OCI-M2 (cell line): ENCODE measurements around the gene HEPACAM.

ENCODE experiments used
- DNase-seq: peaks from one replicate; lab custom pipeline; 2025; ENCODE audit not compliant: unreplicated experiment; lab: John Stamatoyannopoulos, UW

HEPACAM gene

DNA sequence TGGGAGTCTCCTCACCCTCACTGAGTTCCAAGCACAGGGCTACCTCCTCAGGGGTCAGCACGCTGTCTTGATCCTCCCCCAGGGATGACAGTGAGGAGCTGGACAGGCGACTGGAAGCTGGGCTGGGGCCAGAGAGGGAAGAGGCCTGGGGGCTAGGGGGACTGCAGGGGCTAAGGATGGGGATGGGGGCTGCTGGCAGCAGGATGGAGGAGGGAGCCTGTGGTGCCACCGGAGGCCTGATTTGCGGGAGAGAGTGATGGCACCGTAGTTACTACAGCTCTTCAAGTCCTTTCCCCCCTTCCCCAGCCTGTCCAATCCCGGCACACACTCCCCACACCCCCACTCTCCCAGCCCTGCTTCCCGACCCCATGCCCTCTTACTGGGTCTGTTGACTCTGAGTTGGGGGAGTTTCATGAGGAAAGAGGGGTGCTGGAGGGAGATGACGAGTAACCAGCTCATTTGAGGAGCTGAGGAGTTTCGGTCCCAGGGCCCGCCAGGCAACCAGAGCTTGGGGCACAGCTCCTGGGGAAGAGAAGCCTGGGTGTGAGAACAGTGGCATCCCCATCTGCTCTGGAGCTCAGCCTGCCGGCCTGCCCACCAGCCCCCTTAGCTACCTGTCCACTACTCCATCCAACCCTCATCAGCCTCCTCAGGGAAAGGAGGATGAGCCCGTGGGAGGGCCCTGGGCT lies 48.7 kb downstream of the HEPACAM start:
- DNase-seq = no peak

DNA sequence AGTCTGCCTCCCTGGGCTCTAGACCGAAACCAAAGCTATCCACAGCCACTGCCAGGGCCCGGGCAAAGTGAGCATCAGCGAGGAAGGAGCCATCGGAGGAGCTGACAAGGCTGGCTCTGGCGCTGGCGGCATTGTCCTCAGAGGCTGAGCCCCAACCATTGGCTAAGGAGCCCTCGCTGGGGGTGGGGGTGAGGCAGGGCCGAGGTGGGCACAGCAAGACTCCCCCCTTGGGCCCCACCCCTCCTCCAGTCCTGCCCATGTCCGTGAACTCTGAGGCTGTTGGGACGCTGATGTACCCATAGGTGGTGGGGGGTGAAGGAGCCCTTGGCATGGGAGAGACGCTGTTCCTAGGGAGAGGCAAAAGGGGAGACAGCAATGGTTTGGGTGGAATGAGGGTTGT lies 49.4 kb downstream of the HEPACAM start:
- DNase-seq = no peak

DNA sequence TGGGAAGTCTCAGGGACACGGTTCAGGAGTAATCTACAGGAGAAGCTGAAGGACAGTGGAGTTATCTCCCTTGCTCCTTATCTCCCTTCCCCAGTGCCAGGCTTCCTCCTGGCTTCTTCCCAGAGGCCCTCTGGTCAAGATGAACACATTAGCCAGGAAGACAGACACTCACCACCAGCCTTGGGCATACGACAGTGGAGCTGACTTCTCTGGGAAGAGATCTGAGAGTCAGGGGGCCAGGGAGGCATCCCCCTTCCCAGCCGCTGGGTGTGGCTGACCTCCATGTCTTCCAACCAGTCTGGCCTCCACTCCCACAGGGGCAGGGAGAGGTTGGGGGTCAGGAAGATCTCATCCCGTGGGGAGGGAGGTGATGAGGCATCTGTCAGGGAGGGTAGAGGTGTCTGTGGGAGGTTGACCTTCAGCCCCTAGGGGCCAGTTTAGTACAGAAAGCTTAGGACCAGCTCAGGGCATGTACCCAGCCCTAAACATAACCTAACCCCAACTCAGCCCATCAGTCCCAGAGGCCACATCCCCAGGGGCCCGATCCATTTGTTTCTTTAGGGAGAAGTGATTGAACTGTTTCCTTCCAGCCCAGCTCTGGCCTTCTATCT lies 50.9 kb downstream of the HEPACAM start:
- DNase-seq = no peak

DNA sequence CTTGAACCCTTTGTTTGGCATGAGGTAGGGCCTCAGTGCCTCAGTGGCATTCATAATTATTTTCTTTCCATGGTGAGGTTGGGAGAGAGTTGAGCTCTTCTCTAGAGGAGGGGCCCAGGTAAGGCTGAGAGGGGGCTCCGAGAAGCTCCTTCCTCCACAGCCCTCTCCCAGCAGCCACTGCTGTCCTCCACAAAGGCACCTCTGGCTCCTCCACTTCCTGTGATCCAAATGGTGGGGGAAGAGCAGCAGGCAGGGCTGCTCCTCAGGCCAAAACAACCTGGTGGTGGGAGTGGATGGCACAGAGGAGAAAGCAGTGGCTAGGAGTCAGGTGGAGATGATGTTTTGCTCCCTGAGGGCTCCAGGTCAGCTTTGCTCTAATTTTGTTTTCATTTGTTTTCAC lies 51.5 kb downstream of the HEPACAM start:
- no peak for DNase-seq

DNA sequence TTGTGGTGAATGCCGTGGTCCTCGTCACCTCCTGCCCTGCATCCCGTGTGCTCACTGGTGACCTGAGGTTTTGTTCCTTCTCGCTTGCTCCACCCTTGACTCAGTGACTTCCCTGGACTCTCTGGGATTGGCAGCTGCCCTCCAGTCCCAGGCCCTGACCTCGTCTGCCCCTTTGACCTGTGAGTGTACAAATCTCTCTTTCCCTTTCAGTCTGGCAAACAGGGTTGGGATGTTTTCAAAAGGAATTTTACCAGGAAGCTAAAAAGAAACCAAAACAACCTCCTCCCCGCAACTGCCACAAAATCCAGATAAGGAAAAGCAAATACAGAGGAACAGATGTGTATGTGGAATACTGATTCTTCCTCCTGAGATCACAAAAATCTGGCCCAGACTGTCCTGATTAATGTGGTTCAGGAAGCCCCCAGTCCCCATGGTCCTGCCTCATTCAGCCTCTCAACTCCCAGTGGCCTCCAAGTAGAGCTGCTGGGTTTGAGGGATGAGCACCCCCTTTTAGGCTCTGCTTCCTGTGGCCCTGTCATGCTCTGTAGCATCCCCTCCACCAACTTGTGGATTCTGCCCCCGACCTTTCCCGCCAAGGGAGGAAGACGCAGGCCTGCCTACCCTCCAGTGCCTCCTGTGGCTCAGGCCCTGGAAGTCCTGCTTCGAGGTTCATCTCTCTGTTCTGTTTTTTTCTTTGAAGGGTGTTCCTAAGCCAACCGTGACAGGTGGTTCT lies 53.3 kb downstream of the HEPACAM start:
- DNase-seq = no peak

DNA sequence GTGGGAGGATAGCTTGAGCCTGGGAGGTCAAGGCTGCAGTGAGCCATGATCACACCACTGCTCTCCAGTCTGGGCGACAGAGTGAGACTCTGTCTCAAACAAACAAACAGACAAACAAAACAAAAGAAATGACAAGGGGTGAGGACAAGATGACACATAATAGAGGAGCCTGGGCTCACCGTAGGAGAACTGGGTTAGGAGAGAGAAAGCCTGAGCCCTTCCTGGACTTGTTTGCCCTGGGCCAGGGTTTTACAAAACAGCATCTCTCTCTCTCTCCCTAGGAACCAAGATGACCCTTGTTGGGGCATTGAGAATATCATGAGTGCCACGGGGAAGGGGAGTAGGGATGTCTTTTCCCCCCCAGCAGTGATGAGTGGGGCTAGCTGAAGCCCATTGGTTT lies 54.9 kb downstream of the HEPACAM start:
- no peak for DNase-seq

DNA sequence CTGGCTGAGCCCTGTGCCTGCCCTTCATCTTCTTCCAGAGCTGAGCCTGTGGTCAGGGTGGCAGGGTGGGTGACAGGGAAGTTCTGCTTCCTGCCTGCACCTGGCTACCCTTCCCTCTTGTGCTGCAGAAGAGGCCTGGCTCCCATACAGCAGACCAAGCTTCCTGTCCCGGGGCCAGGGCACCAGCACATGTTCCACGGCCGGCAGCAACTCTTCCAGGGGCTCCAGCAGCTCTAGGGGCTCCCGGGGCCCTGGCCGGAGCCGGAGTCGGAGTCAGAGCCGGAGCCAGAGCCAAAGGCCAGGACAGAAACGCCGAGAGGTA lies 55.6 kb downstream of the HEPACAM start:
- DNase-seq = no peak

DNA sequence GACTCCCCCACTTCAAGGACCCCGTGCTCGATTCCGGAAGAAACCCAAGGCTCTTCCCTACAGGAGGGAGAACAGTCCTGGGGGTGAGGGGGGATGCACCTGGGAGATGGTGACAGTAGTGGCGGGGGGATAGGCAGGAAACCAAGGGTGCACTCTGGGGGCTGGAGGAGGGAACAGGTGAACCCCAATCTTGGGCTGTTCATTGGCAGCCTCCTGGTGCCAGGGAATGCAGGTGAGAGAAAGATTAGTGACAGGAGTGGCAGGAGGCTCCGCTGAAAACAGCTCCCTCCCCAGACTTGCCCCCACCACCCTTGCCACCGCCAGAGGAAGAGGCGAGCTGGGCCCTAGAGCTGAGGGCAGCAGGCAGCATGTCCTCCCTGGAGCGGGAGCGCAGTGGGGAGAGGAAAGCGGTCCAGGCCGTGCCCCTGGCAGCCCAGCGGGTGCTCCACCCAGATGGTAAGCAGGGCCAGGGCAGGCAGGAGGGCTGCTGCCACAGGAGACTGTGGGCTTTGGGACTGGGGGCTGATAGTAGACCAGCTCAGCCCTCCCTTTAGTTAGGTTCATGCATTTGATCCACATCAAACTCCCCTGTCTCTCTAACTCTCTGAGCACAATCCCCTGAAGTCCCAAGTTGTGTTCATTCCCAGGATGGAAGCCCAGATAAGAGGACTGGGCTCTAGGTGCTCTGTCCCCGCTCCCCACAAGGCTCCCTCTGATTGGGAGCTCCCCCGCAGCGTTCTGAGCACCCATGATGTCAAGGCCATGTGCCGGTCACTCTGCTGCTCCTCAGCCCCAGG lies 56.2 kb downstream of the HEPACAM start:
- DNase-seq = no peak

DNA sequence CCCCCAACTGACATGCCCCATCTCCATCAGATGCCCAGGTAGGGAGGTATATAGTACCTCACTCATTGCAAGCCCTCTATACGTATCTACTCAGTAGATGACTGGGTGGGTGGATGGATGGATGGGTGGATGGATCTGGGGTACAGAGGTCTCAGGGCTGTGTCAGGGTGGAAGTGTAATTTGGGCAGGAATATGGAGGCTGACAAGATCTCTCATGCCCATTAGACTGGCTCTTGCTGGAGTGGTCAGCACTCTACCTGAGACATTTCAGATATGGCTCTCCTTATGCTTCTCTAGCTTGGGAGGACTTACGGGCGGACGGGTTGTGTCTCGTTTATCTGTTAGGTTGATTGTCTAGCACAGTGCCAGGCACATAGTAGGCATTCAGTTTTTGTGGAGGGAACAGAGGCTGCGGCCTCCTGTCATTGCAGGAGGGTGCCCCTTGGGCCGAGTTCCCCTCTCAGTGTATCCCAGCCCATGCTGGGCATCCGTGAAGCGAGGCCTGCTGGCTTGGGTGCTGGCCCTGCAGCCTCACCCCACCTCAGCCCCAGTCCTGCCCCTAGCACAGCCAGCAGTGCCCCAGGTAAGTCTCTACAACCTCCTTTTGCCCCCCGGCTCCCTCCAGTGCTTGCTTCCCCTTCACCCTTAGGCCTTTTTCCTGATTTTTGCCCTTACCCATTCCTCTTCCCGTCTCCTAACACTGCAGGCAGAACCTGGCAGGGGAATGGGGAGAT lies 56.9 kb downstream of the HEPACAM start:
- no peak for DNase-seq

DNA sequence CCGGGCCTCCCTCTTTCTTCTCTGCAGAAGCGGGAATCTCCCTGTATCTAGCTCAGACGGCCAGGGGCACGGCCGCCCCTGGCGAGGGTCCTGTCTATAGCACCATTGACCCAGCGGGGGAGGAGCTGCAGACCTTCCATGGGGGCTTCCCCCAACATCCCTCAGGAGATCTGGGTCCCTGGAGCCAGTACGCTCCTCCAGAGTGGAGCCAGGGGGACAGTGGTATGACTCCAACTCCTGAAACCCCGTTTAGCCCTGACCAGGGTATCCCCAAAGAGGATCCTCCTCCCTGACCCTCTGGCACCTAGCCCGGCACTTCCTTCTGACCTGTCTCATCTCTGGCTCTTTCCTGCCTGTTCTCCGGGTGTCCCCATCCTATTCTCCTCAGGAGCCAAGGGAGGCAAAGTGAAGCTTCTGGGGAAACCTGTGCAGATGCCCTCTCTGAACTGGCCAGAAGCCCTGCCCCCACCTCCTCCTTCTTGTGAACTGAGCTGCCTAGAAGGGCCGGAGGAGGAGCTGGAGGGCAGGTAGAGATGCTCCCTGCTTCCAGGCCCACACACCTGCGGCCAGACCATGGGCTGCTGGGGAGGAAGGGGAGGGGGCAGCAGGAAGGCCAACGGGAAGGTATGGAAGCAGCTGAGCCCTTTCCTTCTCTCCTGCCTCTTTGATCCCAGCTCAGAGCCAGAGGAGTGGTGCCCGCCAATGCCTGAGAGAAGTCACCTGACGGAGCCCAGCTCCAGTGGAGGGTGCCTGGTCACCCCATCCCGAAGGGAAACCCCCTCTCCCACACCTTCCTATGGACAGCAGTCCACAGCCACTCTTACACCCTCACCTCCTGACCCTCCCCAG lies 57.7 kb downstream of the HEPACAM start:
- DNase-seq = no peak

DNA sequence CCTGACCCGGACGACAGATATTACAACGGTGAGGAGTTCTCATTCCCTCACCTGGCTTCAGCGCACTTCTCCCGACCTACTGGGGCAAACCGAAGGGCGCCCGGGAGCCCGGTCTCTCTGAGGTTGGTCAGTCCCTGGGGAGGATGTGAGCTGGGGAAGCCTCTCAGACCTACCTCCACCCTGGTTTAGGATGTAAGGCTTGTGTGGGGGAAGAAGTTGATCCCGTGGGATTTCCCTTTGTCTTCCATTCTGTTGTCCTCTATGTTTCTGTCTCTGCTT lies 58.3 kb downstream of the HEPACAM start:
- no peak for DNase-seq

DNA sequence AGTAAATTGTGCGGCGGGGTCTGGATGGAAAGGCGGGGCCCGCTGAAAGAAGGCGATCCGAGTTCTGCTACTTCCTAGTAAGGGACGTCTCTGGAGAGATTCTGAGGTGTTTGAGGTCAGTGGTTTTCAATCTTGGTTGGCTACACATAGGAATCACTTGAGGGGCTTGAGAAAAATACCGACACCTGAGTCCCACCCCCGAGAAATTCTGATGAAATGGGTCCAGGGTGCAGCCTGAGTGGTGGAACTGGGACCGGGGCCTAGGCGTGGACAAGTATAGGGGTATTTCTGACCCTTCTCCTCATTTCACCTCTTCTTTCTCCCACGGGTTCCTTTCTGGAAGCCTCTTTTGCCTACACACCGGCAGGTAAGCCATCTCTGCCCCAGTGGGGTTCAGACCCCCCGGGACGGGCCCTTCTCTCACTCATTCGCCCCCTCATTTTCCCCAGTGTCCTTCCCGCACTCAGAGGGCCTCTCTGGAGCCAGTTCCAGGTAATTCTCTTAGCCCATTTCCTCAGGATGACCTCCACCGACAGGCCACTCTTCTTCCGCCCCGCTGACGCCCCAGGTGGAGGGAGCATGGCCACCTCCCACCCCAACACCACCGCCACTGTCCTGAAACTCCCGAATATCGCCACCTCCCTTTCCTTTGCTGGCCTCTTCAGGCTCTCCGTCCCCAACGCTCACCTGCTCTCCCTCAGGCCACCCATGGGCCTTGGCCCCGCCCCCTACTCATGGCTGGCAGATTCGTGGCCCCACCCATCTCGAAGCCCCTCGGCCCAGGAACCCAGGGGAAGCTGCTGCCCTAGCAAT lies 58.8 kb downstream of the HEPACAM start:
- no peak for DNase-seq

DNA sequence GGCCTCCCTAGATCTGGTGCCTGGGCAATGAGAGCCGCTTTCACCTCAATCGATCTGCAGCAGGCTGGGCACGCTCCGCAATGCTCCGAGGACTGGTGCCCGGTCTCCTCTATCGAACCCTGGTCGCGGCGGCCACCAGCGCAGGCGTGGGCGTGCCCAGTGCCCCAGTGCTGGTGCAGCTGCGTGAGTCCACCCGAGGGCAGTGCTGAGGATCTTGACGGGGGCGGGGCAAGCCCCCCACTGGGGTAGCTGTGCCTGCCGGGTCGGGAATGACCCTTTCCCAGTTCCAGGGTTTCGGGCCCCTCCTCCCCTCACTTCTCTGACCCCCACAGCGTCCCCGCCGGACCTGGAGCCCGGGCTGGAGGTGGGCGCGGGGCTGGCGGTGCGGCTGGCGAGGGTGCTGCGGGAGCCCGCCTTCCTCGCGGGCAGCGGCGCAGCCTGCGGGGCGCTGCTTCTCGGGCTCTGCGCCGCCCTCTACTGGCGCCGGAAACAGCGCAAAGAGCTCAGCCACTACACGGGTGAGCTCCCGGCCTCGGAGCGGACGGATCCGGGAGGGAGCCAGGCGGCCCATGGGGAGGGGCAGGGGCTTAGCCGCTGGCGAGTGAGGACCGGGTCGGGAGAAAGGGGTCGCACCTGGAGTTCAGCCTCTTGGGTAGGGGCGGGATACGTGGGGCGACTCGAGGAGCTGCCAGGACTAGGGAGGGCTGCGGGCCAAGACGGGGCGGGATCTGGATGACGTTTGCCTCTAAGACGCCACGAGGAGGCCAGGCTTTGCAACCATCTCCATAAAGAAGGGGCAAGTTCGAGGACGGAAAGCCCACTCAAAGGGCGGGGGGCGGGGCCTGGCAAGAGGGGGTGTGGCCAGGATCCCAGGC lies 59.7 kb downstream of the HEPACAM start:
- DNase-seq = no peak

DNA sequence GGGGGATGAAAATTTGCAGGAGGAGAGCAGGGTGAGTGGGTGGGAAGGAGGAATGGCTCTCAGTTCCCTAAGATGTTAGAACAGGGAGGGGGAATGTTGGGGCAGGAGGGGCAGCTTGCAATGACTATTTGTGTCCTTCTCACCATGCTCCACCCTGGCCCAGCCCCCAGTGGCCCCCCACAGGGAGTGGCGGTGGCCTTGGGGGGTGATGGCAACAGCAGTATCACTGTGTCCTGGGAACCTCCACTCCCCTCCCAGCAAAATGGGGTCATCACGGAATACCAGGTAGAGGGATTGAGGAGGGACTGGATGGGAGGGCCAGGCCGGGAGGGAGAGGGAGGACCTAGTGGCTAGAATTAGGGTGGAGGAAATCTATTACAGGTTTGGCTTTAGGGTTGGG lies 60.4 kb downstream of the HEPACAM start:
- DNase-seq = no peak

DNA sequence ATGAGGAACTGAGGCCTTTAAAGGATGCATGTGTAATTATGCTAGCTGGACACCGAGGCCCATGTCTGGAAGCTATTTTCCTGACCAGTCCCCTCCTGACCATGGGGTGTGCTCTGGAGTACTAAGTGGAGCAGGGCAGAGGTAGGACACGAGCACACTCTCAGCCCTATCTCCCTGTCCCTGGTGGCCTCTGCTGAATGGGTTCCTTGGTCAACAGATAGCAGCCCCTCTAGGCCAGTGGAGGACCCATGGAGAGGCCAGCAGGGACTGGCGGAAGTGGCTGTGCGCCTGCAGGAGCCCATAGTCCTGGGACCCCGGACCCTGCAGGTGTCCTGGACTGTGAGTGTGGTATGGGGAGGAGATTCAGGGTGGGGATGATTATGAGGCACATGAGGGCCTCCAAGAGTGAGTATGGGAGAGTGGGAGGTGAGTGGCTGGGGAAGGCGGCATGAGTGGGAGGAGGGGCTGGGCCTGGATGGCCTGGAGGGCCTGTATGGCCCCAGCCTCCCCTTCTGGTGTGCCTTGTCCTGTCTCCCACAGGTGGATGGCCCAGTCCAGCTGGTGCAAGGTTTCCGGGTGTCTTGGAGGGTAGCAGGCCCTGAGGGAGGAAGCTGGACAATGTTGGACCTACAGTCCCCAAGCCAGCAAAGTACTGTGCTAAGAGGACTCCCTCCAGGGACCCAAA lies 61.1 kb downstream of the HEPACAM start:
- no peak for DNase-seq

DNA sequence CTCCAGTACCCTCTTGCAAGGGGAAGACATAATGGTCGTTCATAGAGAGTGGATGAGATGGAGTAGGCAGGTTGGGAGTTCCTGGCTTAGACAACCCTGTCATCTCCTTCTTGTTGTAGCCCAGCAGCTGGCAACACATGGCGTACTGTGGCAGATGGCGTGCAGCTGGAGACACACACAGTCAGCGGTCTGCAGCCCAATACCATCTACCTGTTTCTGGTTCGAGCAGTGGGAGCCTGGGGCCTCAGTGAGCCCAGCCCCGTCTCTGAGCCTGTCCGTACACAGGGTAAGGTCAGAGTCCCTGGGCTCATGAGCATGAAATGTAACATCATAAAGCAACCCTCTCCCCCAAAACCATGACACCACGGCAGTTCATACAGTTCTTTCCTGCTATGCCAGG lies 61.9 kb downstream of the HEPACAM start:
- no peak for DNase-seq

DNA sequence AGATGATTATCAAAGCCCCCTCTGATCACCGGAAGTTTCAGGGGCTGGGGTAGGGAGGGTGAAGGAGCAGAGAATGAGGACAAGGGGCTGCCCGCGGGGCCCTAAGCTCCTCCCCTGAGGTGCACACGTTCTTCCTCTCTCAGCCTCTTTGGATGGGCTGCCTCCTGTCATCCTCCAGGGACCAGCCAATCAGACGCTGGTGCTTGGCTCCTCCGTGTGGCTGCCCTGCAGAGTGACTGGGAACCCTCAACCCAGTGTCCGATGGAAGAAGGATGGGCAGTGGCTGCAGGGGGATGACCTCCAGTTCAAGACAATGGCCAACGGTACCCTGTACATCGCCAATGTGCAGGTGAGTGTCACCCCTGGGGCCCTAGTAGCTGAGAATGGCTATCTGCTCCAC lies 63.1 kb downstream of the HEPACAM start:
- no peak for DNase-seq

DNA sequence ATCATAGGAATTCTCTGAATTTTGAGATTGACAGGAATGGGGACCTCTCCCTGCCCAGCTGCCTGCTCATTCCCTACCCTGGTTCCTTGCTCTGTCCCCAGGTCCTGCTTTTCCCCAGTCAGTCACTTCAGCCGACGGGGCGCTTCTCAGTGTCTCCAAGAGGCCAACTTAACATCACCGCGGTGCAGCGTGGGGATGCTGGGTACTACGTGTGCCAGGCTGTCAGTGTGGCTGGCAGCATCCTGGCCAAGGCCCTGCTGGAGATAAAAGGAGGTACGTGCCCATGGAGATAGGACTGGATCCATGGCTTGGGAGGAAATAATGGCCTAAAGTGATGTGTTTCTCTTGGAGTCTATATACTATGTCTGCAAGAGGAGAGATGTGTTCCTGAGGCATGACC lies 63.6 kb downstream of the HEPACAM start:
- no peak for DNase-seq
